Transverse colon (tissue), 4 donors: ENCODE results near the gene TEX36. TPM values are rescaled to one million over a fixed set of nuclear protein-coding genes. Genes with fewer than 3 reads are reported as not detected.
"Not testable (repeated sequence)": the region's sequence is repeated elsewhere in the genome, so short reads cannot be mapped to it uniquely, and the experiment has no call there.

Source experiments
- DNase-seq: peaks from one replicate; pipeline ENCODE4 v3.0.0-alpha.2; 2019
- H3K27ac ChIP-seq, 4 donors: fragments of 200-600 bp; sonication (generic); 2 replicates each; pipeline ENCODE4 v1.5.1; 2016 to 2018; ENCODE audit warnings: inconsistent platforms in 4 of 4
- H3K27me3 ChIP-seq: fragments of 200-600 bp; sonication (generic); 2 replicates; pipeline ENCODE4 v1.5.1; 2017; ENCODE audit warnings: inconsistent platforms
- H3K36me3 ChIP-seq, 4 donors: fragments of 200-600 bp; sonication (generic); 2 replicates each; pipeline ENCODE4 v1.5.1; 2017 to 2019; ENCODE audit warnings: inconsistent platforms in 4 of 4
- H3K4me1 ChIP-seq, 4 donors: fragments of 200-600 bp; sonication (generic); 2 replicates each; pipeline ENCODE4 v1.5.1; 2017 to 2020; ENCODE audit warnings: inconsistent platforms in 4 of 4
- H3K4me3 ChIP-seq, 4 donors: fragments of 200-600 bp; sonication (generic); 1 replicate in 1 of 4; 2 replicates in 3 of 4; pipeline versions ENCODE4 v1.5.1 to v1.6.1; 2017 to 2019; ENCODE audit warnings: inconsistent platforms in 4 of 4
- H3K9me3 ChIP-seq, 2 donors: fragments of 200-600 bp; sonication (generic); 2 replicates each; pipeline ENCODE4 v1.5.1; 2017 to 2019; ENCODE audit warnings: inconsistent platforms in 2 of 2
- CTCF ChIP-seq, 5 experiments: fragments of 200-600 bp in 3 of 5; fragments of 450-650 bp in 2 of 5; sonication (generic) in 3 of 5; IDR thresholded peaks; 1 replicate in 2 of 5; 2 replicates in 3 of 5; pipeline ENCODE4 v1.5.1; 2016 to 2017; ENCODE audit warnings: antibody characterized with exemption in 5 of 5, inconsistent platforms in 3 of 5, mild to moderate bottlenecking in 2 of 5, moderate library complexity in 1 of 5
- EP300 ChIP-seq: sonication (generic); formaldehyde crosslinking; IDR thresholded peaks from one replicate; pipeline ENCODE4 v1.6.1; 2017; ENCODE audit warnings: antibody characterized with exemption, low read depth
- POLR2A ChIP-seq: fragments of 450-650 bp; IDR thresholded peaks from one replicate; pipeline ENCODE4 v1.6.1; 2016; ENCODE audit warnings: antibody characterized with exemption, mild to moderate bottlenecking, moderate library complexity
- POLR2AphosphoS5 ChIP-seq, 3 donors: sonication (generic); formaldehyde crosslinking; IDR thresholded peaks; one replicate each; pipeline ENCODE4 v1.6.1; 2016; ENCODE audit warnings: antibody characterized with exemption in 3 of 3
- WGBS, 2 donors: methylation state at CpG; one replicate each; pipeline ENCODE4 v1.1.5; 2018; ENCODE audit warnings: low coverage in 1 of 2; 5-methylcytosine and 5-hydroxymethylcytosine counted together
- in situ Hi-C, 4 donors: fragments of 200-750 bp; cut with MboI; loops; one replicate each; pipeline versions ENCODE4 v1.15.0 to v1.15.1; 2017; ENCODE audit warnings: low sequenced_read_pairs in 3 of 4, low pct_ligation_motif_present in 1 of 4, low pct_unique_long_range_greater_than_20kb in 1 of 4
- intact Hi-C: fragments of 100-400 bp; cut with DNase I; formaldehyde crosslinking; loops from one replicate; pipeline ENCODE4 v1.15.1; 2023; ENCODE audit warnings: low total_unique reads
- total RNA-seq, 4 donors: library from RNA; depleted of rRNA; stranded (reverse); fragments of >200 nt; gene quantifications; one replicate each; pipeline ENCODE4 v1.1.0, GENCODE V29; 2016

TEX36 gene
- total RNA-seq, 4 donors from 2014 or later: not detected

DNA sequence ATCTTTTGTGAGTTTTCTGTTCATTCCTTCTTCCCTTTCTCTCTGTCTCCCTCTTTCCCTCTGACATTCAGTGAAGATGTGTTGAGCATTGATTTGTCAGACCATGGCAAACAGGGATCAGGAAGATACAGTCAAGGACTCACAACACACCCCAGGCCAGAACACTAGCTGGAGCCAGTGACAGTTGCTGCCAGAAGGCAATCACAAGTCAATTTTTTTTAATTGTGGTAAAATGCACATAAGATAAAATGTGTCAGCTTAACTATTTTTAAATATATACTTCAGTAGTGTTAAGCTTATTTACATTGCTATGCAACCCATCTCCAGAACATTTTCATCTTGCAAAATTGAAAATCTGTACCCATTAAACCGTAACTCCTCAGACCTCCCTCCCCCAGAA lies 62.6 kb downstream of the TEX36 start:
- H3K27me3 ChIP-seq: no peaks in the 10 kb centered on the region
- in situ Hi-C loops: no loop called here
- H3K4me1 ChIP-seq: no peaks in the 10 kb centered on the region
- intact Hi-C loops: no loop called here
- TF ChIP-seq POLR2A (no peak), POLR2AphosphoS5 (IDR thresholded peaks at IDR 0.05) (no peak), EP300 (no peak), CTCF (IDR thresholded peaks at IDR 0.05) (no peak)
- H3K36me3 ChIP-seq: no peaks in the 10 kb centered on the region
- WGBS, 2 donors: 73 to 100% methylated on average over 1 of the region's 1 CpG
- H3K27ac ChIP-seq: no peak overlapping the region
- DNase-seq: no peak
- no peak overlapping the region for H3K4me3 ChIP-seq
- no peaks in the 10 kb centered on the region for H3K9me3 ChIP-seq

- H3K9me3 ChIP-seq, H3K4me3 ChIP-seq, H3K27ac ChIP-seq, intact Hi-C loops, H3K36me3 ChIP-seq, H3K4me1 ChIP-seq, H3K27me3 ChIP-seq, DNase-seq, in situ Hi-C loops: not testable (repeated sequence)
- WGBS, 2 donors: 90 to 93% methylated on average over 8 of the region's 8 CpGs
These were observed 69.9 kb downstream of the TEX36 start for GRCh38 chr10:125613062-125613461.

DNA sequence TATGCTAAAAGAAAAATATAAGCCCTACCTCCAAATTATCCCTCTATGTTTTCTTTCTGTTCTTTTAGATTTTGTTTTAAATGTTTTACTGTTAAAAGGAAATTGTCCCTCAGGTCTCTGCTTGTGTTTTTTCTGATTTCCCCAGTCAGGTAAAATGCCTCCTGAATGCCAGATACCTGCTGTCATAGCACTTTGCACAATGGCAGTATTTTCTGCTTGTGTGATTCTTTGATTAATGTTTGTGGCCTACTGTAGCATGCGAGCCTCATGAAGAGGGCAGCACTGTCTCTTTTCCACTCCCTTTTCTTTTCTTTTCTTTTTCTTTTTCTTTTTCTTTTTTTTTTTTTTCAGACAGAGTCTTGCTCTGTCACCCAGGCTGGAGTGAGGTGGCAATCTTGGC lies 71.2 kb downstream of the TEX36 start:
- DNase-seq: no peak
- intact Hi-C loops: no loop called here
- WGBS, 2 donors: 87% methylated on average over 1 of the region's 1 CpG; no CpG with 5 or more reads in 1 of the 2 donors
- TF ChIP-seq CTCF (IDR thresholded peaks at IDR 0.05) (no peak), POLR2AphosphoS5 (IDR thresholded peaks at IDR 0.05) (no peak), EP300 (no peak), POLR2A (no peak)
- Histone ChIP-seq H3K27me3 (no peaks in the 10 kb centered on the region), H3K36me3 (no peaks in the 10 kb centered on the region), H3K9me3 (no peaks in the 10 kb centered on the region), H3K4me1 (no peaks in the 10 kb centered on the region), H3K4me3 (no peak overlapping the region), H3K27ac (no peak overlapping the region)
- in situ Hi-C loops: no loop called here

GRCh38 chr10:125611216-125611615 lies 71.7 kb downstream of the TEX36 start:
- no peaks in the 10 kb centered on the region for H3K4me1 ChIP-seq
- H3K9me3 ChIP-seq: no peaks in the 10 kb centered on the region
- no peaks in the 10 kb centered on the region for H3K36me3 ChIP-seq
- DNase-seq: no peak
- TF ChIP-seq CTCF (IDR thresholded peaks at IDR 0.05) (no peak), EP300 (no peak), POLR2AphosphoS5 (IDR thresholded peaks at IDR 0.05) (no peak), POLR2A (no peak)
- intact Hi-C loops (no loop called here), in situ Hi-C loops (no loop called here)
- H3K4me3 ChIP-seq: no peak overlapping the region
- H3K27me3 ChIP-seq: no peaks in the 10 kb centered on the region
- 37 to 56% methylated on average over 2 of the region's 2 CpGs for WGBS, 2 donors
- no peak overlapping the region for H3K27ac ChIP-seq

GRCh38 chr10:125609859-125610258 lies 73.1 kb downstream of the TEX36 start:
- no peak for DNase-seq
- TF ChIP-seq POLR2A (no peak), POLR2AphosphoS5 (IDR thresholded peaks at IDR 0.05) (no peak), EP300 (no peak), CTCF (IDR thresholded peaks at IDR 0.05) (no peak)
- no peaks in the 10 kb centered on the region for H3K9me3 ChIP-seq
- H3K27me3 ChIP-seq: no peaks in the 10 kb centered on the region
- intact Hi-C loops: no loop called here
- H3K4me1 ChIP-seq: no peaks in the 10 kb centered on the region
- H3K27ac ChIP-seq: no peak overlapping the region
- in situ Hi-C loops: no loop called here
- WGBS, 2 donors: 60 to 95% methylated on average over 1 to 4 of the region's 4 CpGs
- no peak overlapping the region for H3K4me3 ChIP-seq
- no peaks in the 10 kb centered on the region for H3K36me3 ChIP-seq
